ENCODE results near the gene FEM1B.

Gene FEM1B

GRCh38 chr15:68310804-68311463 is 33.4 kb downstream of the FEM1B start:
- no peak for DNase-seq

GRCh38 chr15:68311464-68311835 is 33.9 kb downstream of the FEM1B start:
- no peak for DNase-seq

DNA sequence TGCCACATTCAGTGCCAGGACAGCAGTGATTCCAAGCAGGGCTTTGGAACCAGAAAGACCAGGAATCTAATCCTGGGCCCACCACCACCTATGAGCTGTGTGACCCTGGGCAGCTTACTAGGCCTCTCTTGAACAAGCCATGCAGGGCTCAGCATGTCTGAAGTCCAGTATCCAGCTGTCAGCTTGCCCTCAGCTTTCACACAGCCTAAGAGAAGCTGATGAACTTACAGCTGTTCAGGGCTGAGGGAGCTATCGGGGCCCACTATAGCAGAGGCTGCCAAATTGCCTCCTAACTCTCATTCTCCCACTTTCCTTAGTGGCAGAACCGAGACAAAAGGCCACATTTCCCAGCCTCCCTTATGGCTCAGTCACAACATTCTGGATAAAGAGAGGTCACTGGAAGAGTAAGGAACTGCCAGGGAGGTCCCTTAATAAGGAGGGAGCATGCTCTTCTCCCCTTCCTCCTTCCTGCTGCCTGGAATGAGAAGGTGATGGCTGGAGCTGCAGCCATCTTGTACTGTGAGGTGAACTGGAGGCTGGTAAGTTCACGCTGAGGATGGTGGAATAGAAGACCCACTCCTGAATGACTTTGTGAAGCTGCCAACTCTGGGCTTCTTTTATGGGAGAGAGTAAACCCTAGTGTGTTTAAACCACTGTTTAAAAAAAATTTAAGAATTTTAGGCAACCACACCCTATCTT is 34.5 kb downstream of the FEM1B start:
- no peak for DNase-seq

DNA sequence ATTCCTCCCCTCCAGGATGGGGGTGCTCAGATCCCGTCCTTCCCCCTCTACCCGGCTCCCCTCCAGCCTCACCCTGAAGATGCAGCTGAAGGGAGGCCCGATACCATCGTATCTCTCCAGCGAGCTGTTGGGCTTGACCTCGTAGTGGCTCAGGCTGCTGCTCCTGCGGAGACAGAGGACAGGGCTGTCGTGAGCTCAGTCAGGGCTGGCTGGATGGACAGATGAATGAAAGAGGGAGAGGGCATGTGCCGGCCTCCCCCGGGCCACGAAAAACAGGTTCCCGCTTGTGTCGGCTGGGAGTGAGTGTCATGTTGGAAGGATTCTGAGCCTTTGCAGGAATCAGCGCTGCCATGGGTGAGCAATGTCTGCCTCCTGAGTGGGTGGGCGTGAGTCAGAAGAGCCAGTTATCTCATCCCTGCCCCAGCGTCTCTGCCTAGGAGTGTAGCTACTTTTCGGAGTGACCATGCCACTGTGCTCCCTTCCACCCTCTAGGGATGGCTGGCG is 35.2 kb downstream of the FEM1B start:
- DNase-seq = no peak

GRCh38 chr15:68313501-68314410 is 36.2 kb downstream of the FEM1B start:
- DNase-seq = no peak

DNA sequence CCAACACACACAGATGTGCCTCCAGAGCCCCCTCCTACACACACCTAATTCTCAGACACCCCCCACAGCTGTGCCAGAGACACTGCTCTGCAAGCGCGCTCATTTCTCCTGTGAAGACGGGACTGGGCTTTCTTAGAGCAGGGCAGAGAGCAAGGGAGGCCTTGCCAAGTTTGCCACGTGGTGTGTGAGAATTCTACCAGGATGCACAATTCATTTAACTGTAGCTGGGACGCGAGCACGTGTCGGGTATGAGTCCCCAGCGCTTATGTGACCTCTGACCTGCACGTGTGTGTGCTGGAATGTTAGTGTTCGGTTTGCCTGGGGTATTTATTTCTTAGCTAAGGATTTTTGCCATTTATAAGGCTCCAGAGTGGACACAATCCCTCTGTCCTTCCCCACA is 37.0 kb downstream of the FEM1B start:
- DNase-seq = peak; percentile 32

GRCh38 chr15:68315035-68315434 is 37.5 kb downstream of the FEM1B start:
- DNase-seq = peak; percentile 8

GRCh38 chr15:68315495-68316031 is 38.0 kb downstream of the FEM1B start:
- DNase-seq = peak; percentile 36

DNA sequence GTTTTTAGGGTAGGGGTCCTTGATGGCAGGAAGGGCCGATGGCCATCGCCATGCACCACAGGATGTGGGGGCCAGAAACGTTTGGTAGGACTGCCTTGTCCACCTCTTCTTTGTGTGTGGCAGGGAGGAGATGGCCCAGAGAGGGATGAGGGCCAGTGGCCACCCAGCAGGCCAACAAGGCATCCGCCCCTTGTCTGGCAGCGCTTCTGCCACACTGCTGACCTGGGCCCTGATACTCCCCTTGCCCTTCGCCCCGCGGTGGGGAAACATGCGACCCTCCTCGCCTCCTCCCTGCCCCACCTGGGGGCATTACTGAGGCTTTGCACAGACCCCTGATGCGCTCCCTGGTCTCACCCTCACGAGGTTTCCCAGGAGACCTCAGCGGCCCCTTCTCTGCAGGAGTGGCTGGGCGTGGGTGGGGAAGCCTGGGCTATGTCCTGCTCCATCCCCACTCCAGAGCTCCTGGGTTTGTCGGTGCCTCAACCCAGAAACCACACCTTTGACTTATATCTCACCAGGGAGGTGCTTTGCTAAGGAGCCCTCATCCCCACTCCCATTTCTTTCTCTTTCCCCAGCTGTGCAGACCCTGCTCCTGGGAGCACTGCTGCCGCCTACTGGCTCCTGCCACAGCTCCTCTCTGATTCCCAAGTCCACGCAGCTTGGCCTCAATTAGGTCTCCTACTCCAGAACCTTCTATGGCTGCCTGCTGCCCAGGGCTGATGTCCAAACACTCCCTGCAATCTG is 38.7 kb downstream of the FEM1B start:
- DNase-seq = peak; percentile 26

- DNase-seq = peak; percentile 20
These were observed 39.9 kb downstream of the FEM1B start for GRCh38 chr15:68317281-68318007.

DNA sequence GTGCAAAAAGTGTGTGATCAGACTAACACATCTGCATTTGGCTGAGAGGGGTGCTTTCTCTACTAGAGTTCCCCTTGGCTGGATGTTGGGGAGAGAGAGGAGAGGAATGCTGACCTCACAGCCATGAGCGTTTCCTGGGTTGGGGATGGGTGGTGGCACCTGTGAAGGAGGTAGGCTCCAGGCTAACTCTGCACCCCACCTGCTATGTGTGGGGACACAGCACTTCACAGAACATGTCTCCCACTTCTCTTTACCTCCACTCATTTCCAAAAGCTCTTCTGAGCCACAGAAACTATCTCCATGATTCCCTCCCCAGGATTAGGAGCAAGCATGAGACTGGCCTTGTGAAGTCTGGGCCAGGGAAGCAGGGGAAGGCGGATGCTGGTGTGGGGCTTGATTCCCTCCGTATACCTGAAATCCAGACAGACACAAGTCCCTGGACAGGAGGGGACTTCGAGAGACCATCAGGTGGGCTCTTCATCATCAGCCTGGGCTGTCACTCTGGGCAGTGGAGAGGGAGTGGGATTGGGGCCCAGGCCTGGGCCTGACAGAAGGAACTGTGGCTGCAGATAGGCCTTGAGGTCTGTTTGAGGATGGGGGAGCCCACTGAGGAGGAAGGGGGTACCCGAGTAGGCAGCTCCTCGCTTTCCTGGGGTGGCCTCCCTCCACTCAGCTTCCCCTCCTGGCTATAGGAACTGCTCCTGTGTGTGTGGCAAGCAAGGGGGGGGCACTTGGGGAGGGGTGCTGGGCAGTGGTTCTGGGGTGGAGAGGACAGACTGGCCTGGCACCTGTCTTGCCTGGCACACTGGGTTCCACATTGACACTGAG is 40.7 kb downstream of the FEM1B start:
- DNase-seq = peak; percentile 13

DNA sequence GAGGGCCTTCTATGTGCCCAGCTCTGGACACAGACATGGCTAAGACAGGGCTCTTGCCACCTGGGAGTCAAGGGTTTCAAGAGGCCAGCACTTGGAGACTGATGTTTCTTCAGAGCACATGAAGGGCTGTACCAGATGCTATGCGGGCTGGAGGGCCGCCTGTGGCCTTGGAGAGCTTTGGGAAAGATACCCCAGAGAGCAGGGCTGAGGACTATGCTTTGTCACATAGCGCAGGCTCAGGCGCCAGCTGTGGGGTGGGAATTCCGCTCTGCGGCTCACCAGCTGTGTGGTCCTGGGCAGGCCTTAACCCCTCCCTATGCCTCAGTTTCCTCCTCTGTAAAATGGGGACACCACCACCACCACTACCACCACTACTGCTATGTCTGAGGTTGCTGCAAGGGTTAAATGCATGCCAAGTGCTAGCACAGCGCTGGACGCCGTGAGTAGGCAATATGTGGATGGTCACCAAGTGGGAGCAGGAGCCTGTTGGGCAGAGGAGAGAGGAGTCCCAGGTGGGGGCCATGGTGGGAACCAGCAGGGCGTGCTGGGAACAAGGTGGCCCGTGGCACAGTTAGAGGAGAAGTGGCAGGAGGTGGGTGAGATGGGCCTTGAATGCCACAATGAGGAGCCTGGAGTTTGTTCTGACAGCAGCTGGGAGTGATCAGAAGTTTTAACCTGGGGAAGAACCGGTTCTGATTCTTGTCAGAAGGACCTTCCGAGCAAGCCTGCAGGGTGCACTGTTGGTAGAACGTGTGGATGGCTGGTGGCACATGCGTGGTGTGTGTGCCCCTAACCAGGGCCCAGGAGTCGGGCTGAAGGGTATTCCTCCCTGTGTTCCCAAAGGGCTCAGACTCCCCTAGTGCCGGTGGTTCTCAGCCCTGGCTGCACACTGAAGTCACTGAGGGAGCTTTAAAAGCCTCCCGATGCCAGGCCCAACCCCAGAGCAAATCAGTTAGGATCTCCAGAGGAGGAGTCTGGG is 41.7 kb downstream of the FEM1B start:
- DNase-seq = peak; percentile 16

GRCh38 chr15:68319997-68320396 is 42.5 kb downstream of the FEM1B start:
- DNase-seq = no peak

- DNase-seq = no peak
These were observed 43.7 kb downstream of the FEM1B start for GRCh38 chr15:68321229-68321628.

- no peak for DNase-seq
These were observed 45.3 kb downstream of the FEM1B start for GRCh38 chr15:68322796-68323195.

DNA sequence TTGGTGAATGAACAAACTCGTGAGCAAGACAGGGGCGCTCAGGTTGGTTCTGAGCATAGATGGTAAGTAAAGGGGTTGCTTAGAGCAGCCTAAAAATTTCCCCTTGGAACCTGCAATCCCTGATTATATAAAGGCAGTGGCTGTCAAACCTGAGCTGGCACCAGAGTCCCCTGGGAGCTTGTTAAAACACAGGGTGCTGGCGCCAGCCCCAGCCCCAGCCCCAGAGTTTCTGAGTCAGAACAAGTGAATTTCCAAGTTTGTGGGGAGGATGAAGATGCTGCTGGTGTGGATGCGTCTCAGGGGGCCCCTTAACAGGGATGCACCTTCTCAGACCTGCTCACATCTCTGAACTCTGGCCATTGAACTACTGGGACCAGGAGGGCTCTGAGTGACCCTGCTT is 48.2 kb downstream of the FEM1B start:
- DNase-seq = no peak

- DNase-seq = no peak
These were observed 49.3 kb downstream of the FEM1B start for GRCh38 chr15:68326711-68327354.

- DNase-seq = no peak
These were observed 50.9 kb downstream of the FEM1B start for GRCh38 chr15:68328443-68328842.

DNA sequence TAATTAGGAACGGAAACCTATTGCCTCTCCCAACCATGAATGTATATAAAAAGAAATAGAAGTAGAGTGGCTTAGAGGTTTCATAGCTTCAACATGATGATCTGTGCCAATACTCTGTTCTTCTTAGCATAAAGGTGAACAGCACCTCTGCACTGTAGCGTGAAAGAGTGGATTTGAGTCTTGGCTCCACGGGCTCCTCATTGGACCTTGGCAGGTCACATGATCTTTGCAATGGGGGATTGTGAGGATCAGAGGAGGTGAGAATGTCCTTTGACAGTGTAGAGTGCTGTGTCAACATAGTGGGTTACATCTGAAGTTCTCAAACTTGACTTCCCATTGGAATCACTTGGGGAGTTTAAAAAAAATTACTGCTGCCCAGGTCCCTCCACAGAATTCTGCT is 51.4 kb downstream of the FEM1B start:
- DNase-seq = no peak
